Liver (tissue), 9 donors: ENCODE results near the gene CXCL17. TPM values are rescaled to one million over a fixed set of nuclear protein-coding genes. Genes with fewer than 3 reads are reported as not detected.

Source experiments
- DNase-seq: peaks from one replicate; pipeline ENCODE4 v3.0.0-alpha.2; 2017; ENCODE audit warnings: low spot score
- H3K27ac ChIP-seq, 2 donors: one replicate each; pipeline ENCODE4 v1.7.0; 2013; ENCODE audit warnings: inconsistent platforms in 2 of 2, low read length in 2 of 2, control low read depth in 1 of 2, low read depth in 1 of 2, mild to moderate bottlenecking in 1 of 2
- H3K27me3 ChIP-seq, 4 donors: one replicate each; pipeline versions ENCODE4 v1.6.1 to v1.7.0; 2013; ENCODE audit warnings: low read length in 3 of 4, inconsistent platforms in 1 of 4, mild to moderate bottlenecking in 1 of 4, moderate library complexity in 1 of 4; ENCODE audit not compliant: control insufficient read depth in 4 of 4, insufficient read depth in 4 of 4
- H3K36me3 ChIP-seq, 4 donors: one replicate each; pipeline versions ENCODE4 v1.6.1 to v1.7.0; 2013; ENCODE audit warnings: low read length in 3 of 4, mild to moderate bottlenecking in 3 of 4, low read depth in 1 of 4, moderate library complexity in 1 of 4; ENCODE audit not compliant: control insufficient read depth in 4 of 4, insufficient read depth in 3 of 4
- H3K4me1 ChIP-seq, 4 donors: one replicate each; pipeline versions ENCODE4 v1.6.1 to v1.7.0; 2013; ENCODE audit warnings: low read length in 3 of 4, mild to moderate bottlenecking in 3 of 4, moderate library complexity in 1 of 4; ENCODE audit not compliant: control insufficient read depth in 4 of 4, insufficient read depth in 4 of 4
- H3K4me3 ChIP-seq, 3 donors: one replicate each; pipeline versions ENCODE4 v1.6.1 to v1.7.0; 2013; ENCODE audit warnings: low read length in 3 of 3, control low read depth in 1 of 3, low read depth in 1 of 3, mild to moderate bottlenecking in 1 of 3
- H3K9ac ChIP-seq, 2 donors: one replicate each; pipeline ENCODE4 v1.7.0; 2013; ENCODE audit warnings: low read length in 2 of 2, mild to moderate bottlenecking in 2 of 2, moderate library complexity in 2 of 2, control low read depth in 1 of 2, low read depth in 1 of 2
- H3K9me3 ChIP-seq, 4 donors: one replicate each; pipeline versions ENCODE4 v1.6.1 to v1.7.0; 2013; ENCODE audit warnings: low read length in 3 of 4; ENCODE audit not compliant: control insufficient read depth in 4 of 4
- CTCF ChIP-seq: fragments of 150-350 bp; IDR thresholded peaks from 2 replicates; pipeline ENCODE4 v1.5.1; 2017; ENCODE audit warnings: improper control_type of control experiment, low read depth, low read length; ENCODE audit not compliant: missing input control
- FOXA1 ChIP-seq: IDR thresholded peaks from 2 replicates; pipeline ENCODE4 v1.6.1; 2016; ENCODE audit warnings: antibody characterized with exemption
- FOXA2 ChIP-seq: IDR thresholded peaks from 2 replicates; pipeline ENCODE4 v1.6.1; 2016; ENCODE audit warnings: antibody characterized with exemption
- GABPA ChIP-seq, 2 donors: IDR thresholded peaks in 1 of 2; conservative IDR thresholded peaks in 1 of 2; 2 replicates each; pipeline ENCODE4 v1.6.1; 2016; ENCODE audit warnings: antibody characterized with exemption in 2 of 2, mild to moderate bottlenecking in 1 of 2, moderate library complexity in 1 of 2
- HNF4A ChIP-seq, 2 donors: conservative IDR thresholded peaks; 2 replicates each; pipeline ENCODE4 v1.6.1; 2016; ENCODE audit warnings: antibody characterized with exemption in 2 of 2, mild to moderate bottlenecking in 2 of 2
- HNF4G ChIP-seq: IDR thresholded peaks from 2 replicates; pipeline ENCODE4 v1.6.1; 2016; ENCODE audit warnings: antibody characterized with exemption
- JUND ChIP-seq, 2 donors: IDR thresholded peaks; 2 replicates each; pipeline ENCODE4 v1.6.1; 2016; ENCODE audit warnings: antibody characterized with exemption in 2 of 2
- MAX ChIP-seq: IDR thresholded peaks from 2 replicates; pipeline ENCODE4 v1.6.1; 2016; ENCODE audit warnings: antibody characterized with exemption
- NR2F2 ChIP-seq: IDR thresholded peaks from 2 replicates; pipeline ENCODE4 v1.6.1; 2016; ENCODE audit warnings: antibody characterized with exemption
- RAD21 ChIP-seq, 2 donors: IDR thresholded peaks; 2 replicates each; pipeline ENCODE4 v1.6.1; 2016; ENCODE audit warnings: antibody characterized with exemption in 2 of 2, mild to moderate bottlenecking in 2 of 2
- REST ChIP-seq: IDR thresholded peaks from 2 replicates; pipeline ENCODE4 v1.6.1; 2016; ENCODE audit warnings: antibody characterized with exemption, mild to moderate bottlenecking
- RXRA ChIP-seq, 2 donors: IDR thresholded peaks; 2 replicates each; pipeline ENCODE4 v1.6.1; 2017 to 2018; ENCODE audit warnings: antibody characterized with exemption in 2 of 2, mild to moderate bottlenecking in 1 of 2
- TAF1 ChIP-seq: conservative IDR thresholded peaks from 2 replicates; pipeline ENCODE4 v1.6.1; 2016; ENCODE audit warnings: antibody characterized with exemption, mild to moderate bottlenecking
- YY1 ChIP-seq: IDR thresholded peaks from 2 replicates; pipeline ENCODE4 v1.6.1; 2016; ENCODE audit warnings: antibody characterized with exemption, mild to moderate bottlenecking
- ZBTB33 ChIP-seq: IDR thresholded peaks from 2 replicates; pipeline ENCODE4 v1.6.1; 2016; ENCODE audit warnings: antibody characterized with exemption
- WGBS: extraction: QIAGEN DNeasy Blood & Tissue Kit; methylation state at CpG from one replicate; pipeline ENCODE4 v1.1.7; 2013; 5-methylcytosine and 5-hydroxymethylcytosine counted together
- polyA plus RNA-seq, 2 donors: library from polyadenylated mRNA; stranded (reverse) in 1 of 2; unstranded in 1 of 2; fragments of 200-250 nt in 1 of 2; fragments of >200 nt in 1 of 2; fragmentation: Nextera tagmentation in 1 of 2; extraction: Ambion mirVana in 1 of 2; gene quantifications; one replicate each; pipeline versions ENCODE4 v1.2.1 to v1.2.3, GENCODE V29; 2013 to 2015
- total RNA-seq, 2 donors: library from RNA; depleted of rRNA; stranded (reverse); fragments of >200 nt; gene quantifications; one replicate each; pipeline ENCODE4 v1.2.3, GENCODE V29; 2014
- donor health status: healthy.
- donor health status: healthy.
- donor health status: healthy.
- donor health status: healthy.
- donor health status: healthy.

CXCL17 gene
- total and polyA plus RNA-seq, 4 donors = 0.10 to 0.93 TPM; not detected in 2

GRCh38 chr19:42445948-42446347, 3.2 kb upstream of the CXCL17 start:
- no peaks in the 10 kb centered on the region for H3K36me3 ChIP-seq

GRCh38 chr19:42443944-42444398, 1.2 kb upstream of the CXCL17 start:
- no peak for DNase-seq
- Histone ChIP-seq H3K36me3 (no peaks in the 10 kb centered on the region), H3K9ac (no peak overlapping the region)
- TF ChIP-seq HNF4G (peak; percentile 88), HNF4A (conservative IDR thresholded peaks at IDR 0.05) (peak; percentile 94 to 98), ZBTB33 (no peak), MAX (peak; percentile 62), RXRA (IDR thresholded peaks at IDR 0.05) (peak; percentile 46 to 79), FOXA2 (peak; percentile 93), NR2F2 (no peak), GABPA (IDR thresholded peaks at IDR 0.05 in 1 of 2, conservative IDR thresholded peaks at IDR 0.05 in 1 of 2) (peak in 1 of 2 donors; percentile 40), CTCF (peak; percentile 6), FOXA1 (peak; percentile 83), JUND (IDR thresholded peaks at IDR 0.05) (peak; percentile 15 to 78), YY1 (peak; percentile 80)

More at GRCh38 chr19:42445948-42446347, 3.2 kb upstream of the CXCL17 start:
- H3K4me1 ChIP-seq = peaks cover 7 to 29% (median 10%) of the 10 kb centered on the region in 4 donors
- no peaks in the 10 kb centered on the region for H3K9me3 ChIP-seq
- DNase-seq = no peak
- TF ChIP-seq REST (no peak), RAD21 (IDR thresholded peaks at IDR 0.05) (no peak), TAF1 (no peak), MAX (no peak), GABPA (IDR thresholded peaks at IDR 0.05 in 1 of 2, conservative IDR thresholded peaks at IDR 0.05 in 1 of 2) (no peak), ZBTB33 (no peak), JUND (IDR thresholded peaks at IDR 0.05) (no peak), HNF4A (conservative IDR thresholded peaks at IDR 0.05) (no peak), FOXA2 (no peak)
- 92% methylated on average over 7 of the region's 7 CpGs for WGBS
- no peak overlapping the region for H3K4me3 ChIP-seq
- no peaks in the 10 kb centered on the region for H3K27me3 ChIP-seq
- H3K9ac ChIP-seq = no peak overlapping the region
- H3K27ac ChIP-seq = no peak overlapping the region

More at GRCh38 chr19:42443944-42444398, 1.2 kb upstream of the CXCL17 start:
- H3K4me3 ChIP-seq = no peak overlapping the region
- no peaks in the 10 kb centered on the region for H3K9me3 ChIP-seq
- no peaks in the 10 kb centered on the region for H3K27me3 ChIP-seq
- WGBS = 36% methylated on average over 4 of the region's 4 CpGs
- H3K4me1 ChIP-seq = peaks cover 5 to 23% (median 16%) of the 10 kb centered on the region in 4 donors
- peak overlapping the region; percentile 76 to 90 for H3K27ac ChIP-seq
